ENCODE measurements around the gene ERICH6B.

Gene ERICH6B

DNA sequence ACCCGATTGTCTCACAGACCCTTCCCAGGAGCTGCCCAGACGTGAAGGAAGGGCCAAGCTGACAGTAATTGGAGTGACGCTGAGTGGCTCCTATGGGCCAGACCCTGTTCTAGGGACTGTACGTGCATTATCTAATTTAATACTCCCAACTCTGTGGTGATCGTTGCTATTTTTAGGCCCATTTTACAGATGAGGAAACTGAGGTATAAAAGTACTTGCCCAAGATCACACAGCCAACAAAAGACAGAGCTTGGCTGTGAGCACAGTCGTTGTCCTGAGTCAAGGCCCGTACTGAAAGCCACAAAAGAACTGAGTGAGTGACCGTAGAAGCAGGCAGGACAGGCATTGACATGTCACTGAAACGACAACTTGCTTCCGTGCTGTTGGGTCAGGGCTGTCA lies 74.7 kb downstream of the ERICH6B start:
- TF ChIP-seq, protein P1, sequence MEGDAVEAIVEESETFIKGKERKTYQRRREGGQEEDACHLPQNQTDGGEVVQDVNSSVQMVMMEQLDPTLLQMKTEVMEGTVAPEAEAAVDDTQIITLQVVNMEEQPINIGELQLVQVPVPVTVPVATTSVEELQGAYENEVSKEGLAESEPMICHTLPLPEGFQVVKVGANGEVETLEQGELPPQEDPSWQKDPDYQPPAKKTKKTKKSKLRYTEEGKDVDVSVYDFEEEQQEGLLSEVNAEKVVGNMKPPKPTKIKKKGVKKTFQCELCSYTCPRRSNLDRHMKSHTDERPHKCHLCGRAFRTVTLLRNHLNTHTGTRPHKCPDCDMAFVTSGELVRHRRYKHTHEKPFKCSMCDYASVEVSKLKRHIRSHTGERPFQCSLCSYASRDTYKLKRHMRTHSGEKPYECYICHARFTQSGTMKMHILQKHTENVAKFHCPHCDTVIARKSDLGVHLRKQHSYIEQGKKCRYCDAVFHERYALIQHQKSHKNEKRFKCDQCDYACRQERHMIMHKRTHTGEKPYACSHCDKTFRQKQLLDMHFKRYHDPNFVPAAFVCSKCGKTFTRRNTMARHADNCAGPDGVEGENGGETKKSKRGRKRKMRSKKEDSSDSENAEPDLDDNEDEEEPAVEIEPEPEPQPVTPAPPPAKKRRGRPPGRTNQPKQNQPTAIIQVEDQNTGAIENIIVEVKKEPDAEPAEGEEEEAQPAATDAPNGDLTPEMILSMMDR (IDR thresholded peaks at IDR 0.05; ENCODE audit: low read depth, low read length) = no peak
- H3K4me3 ChIP-seq (ENCODE audit: low read depth, low read length) = no peak overlapping the region

DNA sequence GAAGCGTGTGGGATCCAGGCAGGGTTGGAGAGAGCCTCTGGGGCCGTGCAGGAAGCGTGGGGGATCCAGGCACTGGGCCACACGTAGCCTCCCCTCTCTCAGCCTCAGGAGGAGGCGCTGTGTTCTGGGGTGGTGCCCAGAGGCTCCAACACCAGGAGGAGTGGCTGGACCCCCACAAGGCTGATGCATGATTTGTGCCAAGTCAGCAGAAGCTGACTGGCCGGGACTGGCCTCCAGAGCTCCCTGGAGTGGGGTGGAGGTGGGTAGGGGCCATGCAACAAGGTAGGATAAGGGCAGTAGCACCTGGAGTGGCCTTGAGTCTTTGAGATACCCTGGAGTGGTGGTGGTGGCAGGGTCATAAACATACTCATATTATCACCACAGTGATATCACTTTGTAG lies 75.3 kb downstream of the ERICH6B start:
- TF ChIP-seq, protein P1 (IDR thresholded peaks at IDR 0.05; ENCODE audit: low read depth, low read length) = no peak

DNA sequence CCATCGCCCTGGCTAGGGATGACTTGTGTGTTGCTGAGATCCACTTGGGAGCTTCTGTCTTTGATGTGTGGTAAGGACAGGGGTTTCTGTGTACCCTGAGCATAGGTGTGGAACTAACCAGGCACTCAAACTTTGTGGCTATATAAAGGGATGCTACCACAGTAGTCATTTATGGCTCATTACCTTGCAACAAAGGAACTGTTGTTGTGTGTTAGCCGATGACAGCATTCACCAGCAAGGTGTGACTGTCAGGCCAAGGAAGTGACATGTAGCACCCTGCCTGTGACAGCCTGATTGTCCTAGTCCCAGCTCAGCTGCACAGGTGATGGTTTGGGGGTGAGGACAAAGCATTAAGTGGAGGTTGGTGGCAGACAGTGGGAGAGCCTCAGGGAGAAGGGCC lies 77.2 kb downstream of the ERICH6B start:
- TF ChIP-seq, protein P1 (IDR thresholded peaks at IDR 0.05; ENCODE audit: low read depth, low read length) = no peak

More for the DNA sequence above, 75.3 kb downstream of the ERICH6B start:
- no peak overlapping the region for H3K4me3 ChIP-seq (ENCODE audit: low read depth, low read length)

DNA sequence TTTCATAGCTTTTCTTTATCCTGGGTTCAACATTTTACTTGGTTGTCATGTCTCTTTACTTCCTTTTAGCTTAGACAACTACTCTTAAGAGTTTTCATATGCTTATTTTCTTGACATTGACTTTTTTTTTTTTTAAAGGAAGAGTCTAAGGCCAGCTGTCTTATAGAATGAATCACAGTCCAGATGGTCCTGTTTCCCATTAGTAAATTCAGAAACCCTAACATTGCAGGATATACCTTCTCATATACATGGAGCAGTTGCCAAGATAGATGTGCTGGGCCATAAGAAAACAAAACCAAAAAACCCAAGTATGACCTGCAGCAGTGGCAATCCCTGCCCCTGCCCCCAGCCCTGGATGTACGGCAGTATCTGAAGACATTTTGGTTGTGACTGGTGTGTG lies 78.0 kb downstream of the ERICH6B start:
- no peak overlapping the region for H3K4me3 ChIP-seq (ENCODE audit: low read depth, low read length)
- TF ChIP-seq, protein P1 (IDR thresholded peaks at IDR 0.05; ENCODE audit: low read depth, low read length) = no peak

More for the DNA sequence above, 77.2 kb downstream of the ERICH6B start:
- no peak overlapping the region for H3K4me3 ChIP-seq (ENCODE audit: low read depth, low read length)

DNA sequence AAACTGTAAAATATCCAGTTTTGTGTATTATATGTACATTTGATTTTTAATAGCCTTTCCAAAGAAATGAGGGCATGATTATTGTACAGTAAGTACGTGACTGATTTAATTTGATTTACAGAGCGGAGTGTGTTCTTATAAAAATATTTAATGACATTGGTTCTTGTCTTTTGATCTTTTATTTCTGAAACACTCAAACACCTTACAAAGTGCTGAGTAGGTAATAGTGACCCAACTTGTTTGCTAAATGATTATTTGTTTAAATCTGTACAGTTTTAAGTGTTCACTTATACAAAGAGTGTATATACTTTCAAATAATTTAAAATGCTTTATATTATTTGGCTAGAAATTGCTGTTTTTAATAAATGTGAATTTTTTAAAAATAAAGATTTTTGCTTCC lies 79.3 kb downstream of the ERICH6B start:
- no peak overlapping the region for H3K4me3 ChIP-seq (ENCODE audit: low read depth, low read length)
- TF ChIP-seq, protein P1 (IDR thresholded peaks at IDR 0.05; ENCODE audit: low read depth, low read length) = no peak

DNA sequence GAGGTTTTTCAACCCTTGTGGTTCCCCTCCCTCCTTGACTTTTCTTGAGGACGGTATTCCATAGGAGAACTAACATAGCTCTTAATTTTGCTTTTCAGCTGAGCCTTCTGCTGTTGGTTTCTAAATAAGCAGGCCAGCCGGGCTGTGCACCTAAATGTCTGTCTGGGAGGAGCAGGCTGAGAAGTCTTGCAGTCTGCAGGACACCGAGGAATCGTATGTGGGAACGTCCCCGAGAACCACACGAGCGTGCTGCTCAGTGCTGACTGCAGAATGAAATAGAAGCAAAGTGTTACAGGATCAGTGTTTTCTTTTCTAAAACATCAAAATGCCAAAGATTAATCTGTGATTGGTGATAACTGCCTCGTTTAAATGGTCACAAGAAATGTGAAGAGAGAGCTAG lies 80.9 kb downstream of the ERICH6B start:
- no peak overlapping the region for H3K4me3 ChIP-seq (ENCODE audit: low read depth, low read length)
- TF ChIP-seq, protein P1 (IDR thresholded peaks at IDR 0.05; ENCODE audit: low read depth, low read length) = no peak

DNA sequence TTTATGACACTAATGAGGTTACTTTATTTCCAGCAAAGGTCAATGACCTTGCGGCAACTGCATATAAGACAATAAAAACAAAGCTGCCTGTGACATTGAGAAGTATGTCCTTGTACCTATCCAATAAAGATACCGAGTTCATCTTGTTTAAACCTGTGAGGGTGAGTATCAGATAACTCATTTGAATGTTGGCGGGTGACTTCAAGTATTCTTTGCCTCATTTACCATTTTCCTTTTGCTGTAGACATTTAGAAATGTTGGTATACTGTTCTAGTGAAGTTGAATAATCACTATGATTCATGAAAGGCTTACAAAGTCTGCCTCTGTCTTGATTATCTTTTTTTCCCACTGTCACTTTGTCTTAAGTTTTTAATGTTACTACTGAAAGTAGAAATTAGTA lies 85.8 kb downstream of the ERICH6B start:
- TF ChIP-seq, protein P1 (IDR thresholded peaks at IDR 0.05; ENCODE audit: low read depth, low read length) = no peak

More for the DNA sequence above, 85.8 kb downstream of the ERICH6B start:
- H3K4me3 ChIP-seq (ENCODE audit: low read depth, low read length) = no peak overlapping the region
